Measurements from ENCODE around the gene MACROD2.
"Not testable (repeated sequence)": the region's sequence is repeated elsewhere in the genome, so short reads cannot be mapped to it uniquely, and the experiment has no call there.

Gene MACROD2

GRCh38 chr20:15362849-15363248, 1367.5 kb downstream of the MACROD2 start:
- no peak for DNase-seq (ENCODE audit: low read depth)

- DNase-seq (ENCODE audit: low read depth), result no peak
These were observed 1369.5 kb downstream of the MACROD2 start for GRCh38 chr20:15364781-15365180.

- DNase-seq (ENCODE audit: low read depth), result no peak
These were observed 1375.1 kb downstream of the MACROD2 start for GRCh38 chr20:15370370-15370769.

- DNase-seq (ENCODE audit: low read depth), result no peak
These were observed 1379.4 kb downstream of the MACROD2 start for GRCh38 chr20:15374682-15375081.

- no peak for DNase-seq (ENCODE audit: low read depth)
These were observed 1380.5 kb downstream of the MACROD2 start for GRCh38 chr20:15375836-15376235.

GRCh38 chr20:15377603-15378002, 1382.3 kb downstream of the MACROD2 start:
- DNase-seq (ENCODE audit: low read depth), result not testable (repeated sequence)

GRCh38 chr20:15378151-15378550, 1382.8 kb downstream of the MACROD2 start:
- DNase-seq (ENCODE audit: low read depth), result no peak

- DNase-seq (ENCODE audit: low read depth), result no peak
These were observed 1384.5 kb downstream of the MACROD2 start for GRCh38 chr20:15379681-15380296.

- DNase-seq (ENCODE audit: low read depth), result no peak
These were observed 1385.5 kb downstream of the MACROD2 start for GRCh38 chr20:15380770-15381169.

GRCh38 chr20:15387228-15387627, 1391.9 kb downstream of the MACROD2 start:
- no peak for DNase-seq (ENCODE audit: low read depth)

- DNase-seq (ENCODE audit: low read depth), result no peak
These were observed 1400.1 kb downstream of the MACROD2 start for GRCh38 chr20:15395457-15395856.

- DNase-seq (ENCODE audit: low read depth), result no peak
These were observed 1400.7 kb downstream of the MACROD2 start for GRCh38 chr20:15396026-15396425.

- no peak for DNase-seq (ENCODE audit: low read depth)
These were observed 1401.6 kb downstream of the MACROD2 start for GRCh38 chr20:15396900-15397299.

- DNase-seq (ENCODE audit: low read depth), result no peak
These were observed 1404.5 kb downstream of the MACROD2 start for GRCh38 chr20:15399781-15400180.

GRCh38 chr20:15406072-15406471, 1410.8 kb downstream of the MACROD2 start:
- DNase-seq (ENCODE audit: low read depth), result no peak

- DNase-seq (ENCODE audit: low read depth), result no peak
These were observed 1416.5 kb downstream of the MACROD2 start for GRCh38 chr20:15411781-15412180.

GRCh38 chr20:15415908-15416307, 1420.6 kb downstream of the MACROD2 start:
- DNase-seq (ENCODE audit: low read depth), result no peak

- no peak for DNase-seq (ENCODE audit: low read depth)
These were observed 1424.5 kb downstream of the MACROD2 start for GRCh38 chr20:15419856-15420255.

- DNase-seq (ENCODE audit: low read depth), result no peak
These were observed 1427.7 kb downstream of the MACROD2 start for GRCh38 chr20:15422966-15423365.

GRCh38 chr20:15439551-15439950, 1444.2 kb downstream of the MACROD2 start:
- no peak for DNase-seq (ENCODE audit: low read depth)

GRCh38 chr20:15440049-15440820, 1444.9 kb downstream of the MACROD2 start:
- no peak for DNase-seq (ENCODE audit: low read depth)

GRCh38 chr20:15445056-15445840, 1449.9 kb downstream of the MACROD2 start:
- no peak for DNase-seq (ENCODE audit: low read depth)

- no peak for DNase-seq (ENCODE audit: low read depth)
These were observed 1451.1 kb downstream of the MACROD2 start for GRCh38 chr20:15446373-15446772.

Data from activated T-helper 1 cell treated with Interleukin-2 at 50 U/mL for 16 hours (primary cell).